KOPT-K1 (cell line): ENCODE data around the gene CHEK2.
A peak's percentile ranks its signal among the peaks of the same experiment; 100 is the strongest.
"Not testable (repeated sequence)": the region's sequence is repeated elsewhere in the genome, so short reads cannot be mapped to it uniquely, and the experiment has no call there.

Experiments used
- H3K27ac ChIP-seq: fragments of 200-600 bp; sonication (generic); 2 replicates; pipeline ENCODE4 v1.5.1; 2016; ENCODE audit warnings: antibody characterized with exemption, mild to moderate bottlenecking, low read depth, low read length; ENCODE audit not compliant: poor library complexity, severe bottlenecking
- H3K36me3 ChIP-seq: fragments of 200-600 bp; sonication (generic); 2 replicates; pipeline ENCODE4 v1.5.1; 2017; ENCODE audit warnings: antibody characterized with exemption, mild to moderate bottlenecking, low read length, moderate library complexity; ENCODE audit not compliant: insufficient read depth
- H3K9me3 ChIP-seq: fragments of 200-600 bp; sonication (generic); 2 replicates; pipeline ENCODE4 v1.5.1; 2017; ENCODE audit warnings: antibody characterized with exemption, low read length, mild to moderate bottlenecking; ENCODE audit not compliant: insufficient read depth, poor library complexity, severe bottlenecking

The CHEK2 gene

GRCh38 chr22:28762000-28762399, 20.4 kb upstream of the CHEK2 start:
- H3K27ac ChIP-seq, H3K36me3 ChIP-seq, H3K9me3 ChIP-seq: not testable (repeated sequence)

GRCh38 chr22:28761449-28761755, 19.8 kb upstream of the CHEK2 start:
- Histone ChIP-seq H3K9me3 (no peaks in the 10 kb centered on the region), H3K36me3 (no peaks in the 10 kb centered on the region), H3K27ac (no peak overlapping the region)

- H3K27ac ChIP-seq: no peak overlapping the region
- H3K36me3 ChIP-seq: no peaks in the 10 kb centered on the region
- no peaks in the 10 kb centered on the region for H3K9me3 ChIP-seq
These were observed 18.4 kb upstream of the CHEK2 start for GRCh38 chr22:28759861-28760560.

GRCh38 chr22:28754512-28754911, 12.9 kb upstream of the CHEK2 start:
- H3K9me3 ChIP-seq, H3K36me3 ChIP-seq: not testable (repeated sequence)

GRCh38 chr22:28750471-28750881, 8.9 kb upstream of the CHEK2 start:
- Histone ChIP-seq H3K27ac (no peak overlapping the region), H3K9me3 (no peaks in the 10 kb centered on the region)

More at GRCh38 chr22:28754512-28754911, 12.9 kb upstream of the CHEK2 start:
- H3K27ac ChIP-seq: not testable (repeated sequence)

GRCh38 chr22:28743852-28744251, 2.2 kb upstream of the CHEK2 start:
- peaks cover 49% of the 10 kb centered on the region for H3K36me3 ChIP-seq
- H3K9me3 ChIP-seq: no peaks in the 10 kb centered on the region
- H3K27ac ChIP-seq: no peak overlapping the region

More at GRCh38 chr22:28750471-28750881, 8.9 kb upstream of the CHEK2 start:
- H3K36me3 ChIP-seq: peaks cover 36% of the 10 kb centered on the region

- peaks cover 46% of the 10 kb centered on the region for H3K36me3 ChIP-seq
- no peaks in the 10 kb centered on the region for H3K9me3 ChIP-seq
- peak overlapping the region; percentile 90 for H3K27ac ChIP-seq
These were observed 942 bp upstream of the CHEK2 start for GRCh38 chr22:28742562-28742962.

GRCh38 chr22:28741200-28741784, 328 bp downstream of the CHEK2 start:
- H3K9me3 ChIP-seq: no peaks in the 10 kb centered on the region
- peaks cover 45% of the 10 kb centered on the region for H3K36me3 ChIP-seq
- peak overlapping the region; percentile 90 for H3K27ac ChIP-seq

GRCh38 chr22:28738876-28739275, 2.7 kb downstream of the CHEK2 start:
- H3K27ac ChIP-seq, H3K9me3 ChIP-seq: not testable (repeated sequence)
- peaks cover 34% of the 10 kb centered on the region for H3K36me3 ChIP-seq

- Histone ChIP-seq H3K27ac (no peak overlapping the region), H3K9me3 (no peaks in the 10 kb centered on the region), H3K36me3 (peaks cover 43% of the 10 kb centered on the region)
These were observed 3.9 kb downstream of the CHEK2 start for GRCh38 chr22:28737701-28738100.

GRCh38 chr22:28736301-28737155, 5.1 kb downstream of the CHEK2 start:
- no peak overlapping the region for H3K27ac ChIP-seq
- H3K36me3 ChIP-seq: peaks cover 51% of the 10 kb centered on the region
- H3K9me3 ChIP-seq: no peaks in the 10 kb centered on the region

GRCh38 chr22:28734393-28734792, 7.2 kb downstream of the CHEK2 start:
- Histone ChIP-seq H3K36me3 (peaks cover 54% of the 10 kb centered on the region), H3K27ac (no peak overlapping the region), H3K9me3 (no peaks in the 10 kb centered on the region)

- H3K27ac ChIP-seq: no peak overlapping the region
- peaks cover 71% of the 10 kb centered on the region for H3K36me3 ChIP-seq
- H3K9me3 ChIP-seq: no peaks in the 10 kb centered on the region
These were observed 11.4 kb downstream of the CHEK2 start for GRCh38 chr22:28730179-28730578.

GRCh38 chr22:28728621-28729313, 12.9 kb downstream of the CHEK2 start:
- Histone ChIP-seq H3K36me3 (peaks cover 73% of the 10 kb centered on the region), H3K27ac (no peak overlapping the region)

GRCh38 chr22:28728002-28728401, 13.6 kb downstream of the CHEK2 start:
- H3K27ac ChIP-seq: no peak overlapping the region
- peaks cover 72% of the 10 kb centered on the region for H3K36me3 ChIP-seq
- no peaks in the 10 kb centered on the region for H3K9me3 ChIP-seq

More at GRCh38 chr22:28728621-28729313, 12.9 kb downstream of the CHEK2 start:
- no peaks in the 10 kb centered on the region for H3K9me3 ChIP-seq
